GM21390 (cell line): Measurements from ENCODE around the gene COQ5.

Experiments
- ATAC-seq: cut with Tn5 transposase; IDR thresholded peaks from one replicate; pipeline ENCODE4 v1.9.1; 2021; ENCODE audit not compliant: unreplicated experiment

The COQ5 gene

GRCh38 chr12:120457133-120457532 lies 71.8 kb downstream of the COQ5 start:
- ATAC-seq: no peak

- no peak for ATAC-seq
Observed at GRCh38 chr12:120455302-120455701, 73.7 kb downstream of the COQ5 start.

- no peak for ATAC-seq
Observed at GRCh38 chr12:120453977-120454376, 75.0 kb downstream of the COQ5 start.
